NCI-H460 (cell line): ENCODE data around the gene VCL. TPM values are rescaled to one million over a fixed set of nuclear protein-coding genes. Genes with fewer than 3 reads are reported as not detected.
"Not testable (repeated sequence)": the region's sequence is repeated elsewhere in the genome, so short reads cannot be mapped to it uniquely, and the experiment has no call there.

Experiments used
- DNase-seq: peaks from one replicate; pipeline ENCODE4 v3.0.0-alpha.2; 2016; ENCODE audit warnings: low read depth; ENCODE audit errors: extremely low read depth
- total RNA-seq: library from RNA; depleted of rRNA; stranded (reverse); fragments of >200 nt; shearing (Covaris generic); gene quantifications from 2 replicates; pipeline ENCODE4 v1.2.3, GENCODE V29; 2014

Gene VCL
- total RNA-seq, 1 experiment from 2014 or later: 75.7 TPM

DNA sequence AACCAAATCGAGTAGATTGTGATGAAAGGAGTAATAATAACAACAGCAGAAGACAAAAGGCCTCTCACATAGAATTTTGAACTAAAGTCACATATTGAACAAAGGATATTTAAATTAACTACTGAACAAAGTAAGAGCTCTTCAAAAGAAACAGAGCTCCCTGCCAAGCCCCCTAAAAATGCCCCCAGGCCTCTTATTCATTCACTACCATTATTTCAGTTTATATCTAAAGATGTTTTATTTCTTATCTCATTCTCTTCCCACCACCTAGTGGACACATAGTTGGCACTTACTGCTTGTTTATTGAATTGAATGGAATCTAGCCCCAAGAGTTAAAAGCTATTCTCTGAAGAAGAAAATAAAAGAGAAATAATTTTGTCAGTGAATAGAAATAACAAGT, 37.4 kb downstream of the VCL start:
- no peak for DNase-seq

DNA sequence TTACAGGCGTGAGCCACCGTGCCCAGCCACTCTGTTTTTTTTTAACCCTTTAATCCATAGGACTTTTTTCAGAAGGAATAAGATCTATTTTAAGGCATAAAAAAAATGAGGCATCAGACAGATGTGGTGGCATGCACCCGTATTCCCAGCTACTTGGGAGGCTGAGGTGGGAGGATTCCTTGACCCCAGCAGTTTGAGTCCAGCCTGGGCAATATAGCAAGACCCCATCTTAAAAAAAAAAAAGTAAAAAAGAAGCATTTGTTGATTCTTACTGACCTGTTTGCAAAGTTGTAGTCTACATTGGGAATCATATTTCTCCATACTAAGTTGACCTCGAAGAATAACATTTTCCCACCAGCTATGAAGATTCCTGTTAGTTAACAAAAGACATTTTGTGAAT, 38.6 kb downstream of the VCL start:
- no peak for DNase-seq

DNA sequence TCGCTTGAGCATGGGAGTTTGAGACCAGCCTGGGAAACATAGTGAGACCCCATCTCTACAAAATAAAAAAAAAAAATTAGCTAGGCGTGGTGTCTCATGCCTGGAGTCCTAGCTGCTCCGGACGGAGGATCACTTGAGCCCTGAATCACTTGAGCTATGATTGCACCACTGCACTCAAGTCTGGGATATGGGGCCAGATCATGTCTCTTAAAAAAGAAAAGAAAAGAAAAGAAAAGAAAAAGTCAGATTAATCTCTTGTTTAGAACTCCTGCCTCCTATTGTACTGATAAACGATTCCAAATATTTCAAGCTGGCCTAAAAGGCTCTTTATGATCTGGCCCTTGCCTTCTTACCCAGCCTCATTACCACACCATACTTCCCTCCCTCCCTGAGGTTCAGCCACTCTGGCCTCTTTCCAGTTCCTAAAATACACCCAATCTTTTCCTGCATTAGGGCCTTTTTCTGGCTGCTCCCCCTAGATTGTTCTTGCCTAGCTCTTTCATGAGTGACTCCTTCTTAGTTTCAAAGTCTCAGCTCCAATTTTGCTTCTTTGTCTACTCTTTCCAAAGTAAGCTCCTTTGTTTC, 41.7 kb downstream of the VCL start:
- no peak for DNase-seq

DNA sequence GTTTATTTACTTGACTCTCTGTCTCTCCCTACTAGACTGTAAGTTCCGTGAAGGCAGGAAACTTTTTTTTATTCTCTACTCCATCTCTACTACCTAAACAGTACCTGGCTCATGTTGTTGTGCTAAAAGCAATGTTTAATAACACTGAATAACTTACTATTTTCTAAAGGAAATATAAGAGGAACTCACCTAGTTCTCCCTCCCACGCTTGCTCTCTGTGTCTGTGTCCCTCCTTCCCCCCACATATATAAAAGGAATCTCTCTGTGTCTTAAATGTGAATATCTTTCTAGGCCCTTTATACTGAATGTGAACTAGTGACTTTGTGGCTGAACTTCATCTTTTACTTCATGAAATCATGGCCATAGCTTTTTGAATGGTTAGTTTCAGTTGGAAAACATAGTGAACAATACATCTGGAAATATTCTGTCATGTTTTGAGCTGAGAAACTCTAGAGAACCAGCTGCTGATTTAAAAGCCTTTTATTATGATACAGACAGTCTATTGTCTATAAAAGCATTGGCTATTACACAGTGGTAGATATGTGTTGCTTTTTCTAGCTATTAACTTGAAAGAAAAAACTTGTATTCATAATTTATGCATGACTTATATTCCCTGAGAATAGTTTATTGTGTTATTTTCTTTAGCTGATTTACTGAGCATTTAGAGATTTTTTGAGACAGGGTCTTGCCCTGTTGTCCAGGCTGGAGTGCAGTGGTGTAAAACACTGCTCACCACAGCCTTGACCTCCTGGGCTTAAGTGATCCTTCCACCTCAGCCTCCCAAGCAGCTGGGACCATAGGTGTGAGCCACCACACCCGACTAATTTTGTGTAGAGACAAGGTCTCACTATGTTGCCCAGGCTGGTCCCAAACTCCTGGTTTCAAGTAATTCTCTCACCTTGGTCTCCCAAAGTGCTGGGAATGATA, 42.5 kb downstream of the VCL start:
- no peak for DNase-seq

DNA sequence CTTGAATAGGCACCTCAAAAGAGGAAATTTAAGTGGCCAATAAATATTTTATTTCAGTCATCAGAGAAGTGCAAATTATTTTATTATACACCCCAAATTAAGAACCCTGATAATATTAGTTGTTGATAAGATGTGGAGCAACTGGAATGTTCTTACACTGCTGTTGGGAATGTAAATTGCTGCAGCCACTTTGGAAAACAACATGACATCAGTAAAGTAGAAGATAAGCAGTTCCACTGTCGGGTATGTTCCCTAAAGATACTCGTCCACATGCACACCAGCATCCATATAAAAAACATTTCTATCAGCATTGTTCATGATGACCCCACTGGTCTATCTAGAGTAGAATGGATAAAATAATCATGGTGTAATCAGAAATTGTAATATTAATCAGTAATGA, 46.5 kb downstream of the VCL start:
- no peak for DNase-seq

DNA sequence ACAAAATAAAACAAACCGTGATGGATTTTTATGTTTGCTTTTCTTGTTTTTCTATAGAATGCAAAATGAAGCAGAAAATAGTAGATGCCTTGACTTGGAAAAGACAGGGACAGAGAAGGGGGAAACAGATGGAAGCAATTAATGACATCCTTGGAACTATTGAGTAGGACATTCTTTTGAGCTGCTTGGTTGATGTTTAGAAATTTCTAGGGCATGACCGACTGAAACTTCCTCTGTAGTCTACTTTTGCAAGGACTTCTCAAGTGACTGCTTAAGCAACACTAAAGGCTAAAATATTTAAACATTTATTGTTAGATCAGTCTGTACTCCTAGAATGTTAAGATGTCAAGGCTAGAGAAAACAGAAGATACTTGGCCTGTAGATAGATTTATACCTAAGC, 49.4 kb downstream of the VCL start:
- DNase-seq: no peak

DNA sequence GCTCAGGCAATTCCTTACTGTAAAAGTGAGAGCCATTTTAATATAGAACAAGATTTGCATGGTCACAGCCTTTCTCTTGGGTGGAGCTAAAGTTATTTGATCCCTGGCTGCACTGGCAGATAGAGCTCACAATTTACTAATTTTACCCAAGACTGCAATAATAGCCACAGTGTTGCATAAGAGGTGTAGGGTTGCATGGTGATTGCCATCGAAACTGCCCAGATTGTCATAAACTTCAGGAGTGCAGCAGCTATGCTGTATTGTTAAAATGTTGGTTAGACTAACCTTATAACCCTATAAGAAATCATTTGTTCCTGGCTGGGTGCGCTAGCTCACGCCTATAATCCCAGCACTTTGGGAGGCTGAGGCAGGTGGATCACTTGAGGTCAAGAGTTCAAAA, 50.0 kb downstream of the VCL start:
- DNase-seq: peak; percentile 31

DNA sequence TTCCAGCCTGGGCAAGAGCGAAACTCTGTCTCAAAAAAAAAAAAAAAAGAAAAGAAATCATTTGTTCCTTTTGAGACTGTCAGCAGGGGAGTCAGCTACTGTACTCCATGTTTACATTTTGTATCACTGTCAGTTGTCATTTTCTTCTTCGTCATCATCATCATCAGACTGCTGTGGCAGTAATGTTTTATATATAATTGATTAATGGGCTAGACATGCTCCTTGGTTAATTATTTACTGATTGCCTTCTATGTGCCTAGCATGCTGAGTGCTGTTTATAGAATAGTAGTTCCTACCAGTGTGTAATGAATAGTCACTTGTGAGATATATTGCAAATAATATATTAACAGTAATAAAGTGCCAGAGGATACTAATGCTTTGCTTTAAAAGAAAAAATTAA, 50.5 kb downstream of the VCL start:
- DNase-seq: no peak

DNA sequence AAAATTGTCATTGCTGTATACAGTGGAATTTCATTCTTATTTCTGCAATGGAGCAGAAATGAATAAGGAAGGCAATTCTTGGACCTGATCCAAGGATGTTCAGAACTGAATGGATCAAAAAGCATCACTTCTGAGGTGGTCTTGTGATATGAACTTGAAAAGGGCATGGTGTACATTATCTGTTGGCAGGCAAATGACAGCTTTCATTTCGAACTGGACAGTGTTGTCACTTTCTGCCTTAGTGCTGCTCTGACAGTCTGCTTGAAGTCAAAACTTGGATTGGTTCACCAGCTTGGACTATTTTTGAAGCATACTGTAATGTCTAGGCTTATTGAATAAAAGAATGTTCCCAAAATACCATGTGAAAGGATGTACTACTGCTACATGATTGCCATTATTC, 52.0 kb downstream of the VCL start:
- DNase-seq: no peak

DNA sequence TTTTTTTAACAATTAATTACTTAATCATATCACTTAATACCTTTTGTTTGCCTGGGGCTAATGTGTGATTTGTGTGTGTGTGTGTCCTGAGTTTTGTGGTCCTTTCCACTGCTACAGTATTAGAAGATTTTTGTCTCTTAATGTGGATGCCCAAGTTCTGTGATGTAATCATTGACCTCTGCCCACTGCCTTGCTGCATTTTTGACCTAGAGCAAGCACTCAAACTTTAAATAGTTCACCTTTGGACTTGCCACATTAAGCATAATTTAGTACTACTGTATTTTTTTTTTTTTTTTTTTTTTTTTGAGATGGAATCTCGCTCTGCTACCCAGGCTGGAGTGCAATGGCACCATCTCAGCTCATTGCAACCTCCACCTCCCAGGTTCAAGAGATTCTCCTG, 52.7 kb downstream of the VCL start:
- DNase-seq: no peak

DNA sequence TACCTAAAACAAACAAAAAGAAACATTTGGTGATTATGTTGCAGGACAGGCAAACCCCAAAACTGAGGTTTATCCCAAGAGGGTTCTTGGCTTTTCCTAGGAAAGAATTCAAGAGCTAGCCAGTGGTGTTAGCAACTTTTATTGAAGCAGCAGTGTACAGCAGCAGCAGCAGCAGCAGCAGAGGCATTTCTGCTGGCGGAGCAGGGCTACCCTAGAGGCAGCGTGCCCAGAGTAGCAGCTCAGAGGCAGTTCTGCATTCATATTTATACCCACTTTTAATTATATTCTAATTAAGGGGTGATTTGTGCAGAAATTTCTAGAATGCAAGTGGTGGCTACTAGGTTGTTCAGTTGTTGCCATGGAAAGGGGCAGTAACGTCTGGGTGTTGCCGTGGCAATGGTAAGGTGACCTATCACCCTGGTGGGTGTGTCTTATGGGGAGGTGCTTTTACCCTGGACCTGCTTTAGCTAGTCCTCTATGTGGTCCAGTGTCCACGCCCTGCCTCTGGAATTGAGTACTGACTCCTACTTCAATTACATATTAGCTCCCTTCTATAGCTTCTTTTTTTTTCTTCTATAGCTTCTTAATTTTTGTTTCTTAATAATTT, 53.9 kb downstream of the VCL start:
- DNase-seq: no peak

DNA sequence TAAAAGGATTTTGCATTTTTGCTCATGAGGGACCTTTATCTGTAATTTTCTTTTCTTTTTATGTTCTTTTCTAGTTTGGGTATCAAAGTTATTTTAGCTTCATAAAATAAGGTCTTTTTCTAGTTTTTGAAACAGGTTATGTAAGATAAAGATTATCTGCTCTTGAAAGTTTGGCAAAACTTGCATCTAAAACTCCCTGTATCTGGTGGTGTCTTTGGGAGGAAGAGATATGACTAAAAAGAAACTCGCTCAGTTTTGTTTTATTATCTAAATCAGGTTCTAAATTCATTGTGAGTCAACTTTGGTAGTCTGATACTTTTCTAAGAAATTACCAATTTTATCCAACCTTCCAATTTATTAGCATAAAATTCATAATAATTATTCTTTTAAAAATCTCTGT, 55.1 kb downstream of the VCL start:
- no peak for DNase-seq

DNA sequence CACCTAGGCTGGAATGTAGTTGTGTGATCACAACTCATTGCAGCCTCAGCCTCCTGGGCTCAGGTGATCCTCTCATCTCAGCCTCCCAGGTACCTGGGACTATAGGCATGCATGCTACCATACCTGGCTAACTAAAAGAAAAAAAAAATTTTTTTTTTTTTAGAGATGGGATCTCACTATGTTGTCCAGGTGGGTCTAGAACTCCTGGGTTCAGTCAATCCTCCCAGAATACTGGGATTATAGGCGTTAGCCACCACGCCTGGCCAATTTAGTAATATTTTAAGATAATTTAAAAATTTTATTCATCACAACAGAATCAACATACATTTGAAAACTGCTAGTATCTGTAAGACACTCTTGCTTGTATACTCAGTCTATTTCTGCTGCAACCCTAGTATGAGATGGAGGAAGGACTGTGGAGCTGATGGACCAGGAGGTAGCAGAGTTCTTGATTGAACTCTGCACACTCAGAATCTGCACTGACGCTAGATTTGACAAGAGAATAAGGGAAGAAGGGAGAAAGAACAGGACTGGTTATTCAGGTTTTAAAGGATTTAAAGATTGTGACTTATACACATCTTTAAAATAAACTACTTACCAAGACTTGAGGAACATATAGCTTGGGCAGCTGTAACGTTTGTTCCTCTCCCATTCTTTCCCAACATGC, 57.6 kb downstream of the VCL start:
- DNase-seq: no peak

DNA sequence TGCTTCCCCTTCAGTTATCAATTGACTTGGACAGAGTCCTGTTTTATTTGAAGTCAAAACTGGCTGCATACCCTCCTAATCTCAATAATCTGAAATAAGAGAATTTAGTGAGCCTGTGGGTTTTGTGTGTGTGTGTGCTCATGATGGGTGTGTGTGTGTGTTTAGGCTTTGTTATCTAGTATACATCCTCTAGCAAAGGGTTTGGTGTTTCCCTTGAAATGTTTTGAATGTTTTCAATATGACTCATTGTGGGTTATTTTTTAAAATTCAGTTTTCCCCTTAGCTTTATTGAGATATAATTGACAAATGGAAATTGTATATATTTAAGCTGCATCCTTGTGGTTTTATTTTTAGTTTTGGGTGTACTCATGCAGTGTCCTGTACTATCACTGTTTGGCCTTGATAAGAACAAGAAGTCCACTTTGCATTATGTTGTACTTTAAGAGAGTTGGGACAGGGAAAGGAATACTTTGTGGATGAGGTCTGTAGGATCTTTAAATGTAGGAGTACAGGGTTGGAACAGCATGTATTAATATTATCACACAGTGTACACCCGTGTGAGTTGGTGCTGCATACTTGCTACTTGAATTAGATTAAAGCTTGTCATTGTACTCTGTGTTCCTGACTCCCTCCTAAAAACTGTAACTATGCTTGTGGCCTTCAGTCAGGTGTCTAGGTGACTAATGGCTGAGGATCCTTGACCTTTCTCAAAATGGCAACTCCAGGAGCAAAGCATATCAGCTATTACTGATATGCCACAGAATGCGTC, 58.3 kb downstream of the VCL start:
- no peak for DNase-seq

DNA sequence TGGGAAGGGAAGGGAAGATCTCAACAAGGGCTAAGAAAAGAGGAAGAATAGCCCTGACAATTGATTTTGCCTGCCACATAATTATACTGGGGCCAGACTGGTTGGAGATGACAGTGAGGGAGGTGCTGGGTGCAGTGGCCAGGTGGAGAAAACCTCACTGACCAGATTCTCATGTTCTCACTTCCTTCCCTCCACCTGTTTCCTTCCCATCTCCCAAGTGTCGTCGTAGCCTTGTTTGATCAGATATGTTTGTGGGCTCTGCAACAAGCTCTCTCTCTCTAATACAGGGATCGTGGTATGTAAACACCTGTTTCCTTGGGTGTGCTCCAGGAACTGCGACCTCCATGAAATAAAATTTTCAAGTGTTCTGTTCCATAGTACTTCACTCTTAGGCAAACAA, 60.2 kb downstream of the VCL start:
- DNase-seq: no peak

DNA sequence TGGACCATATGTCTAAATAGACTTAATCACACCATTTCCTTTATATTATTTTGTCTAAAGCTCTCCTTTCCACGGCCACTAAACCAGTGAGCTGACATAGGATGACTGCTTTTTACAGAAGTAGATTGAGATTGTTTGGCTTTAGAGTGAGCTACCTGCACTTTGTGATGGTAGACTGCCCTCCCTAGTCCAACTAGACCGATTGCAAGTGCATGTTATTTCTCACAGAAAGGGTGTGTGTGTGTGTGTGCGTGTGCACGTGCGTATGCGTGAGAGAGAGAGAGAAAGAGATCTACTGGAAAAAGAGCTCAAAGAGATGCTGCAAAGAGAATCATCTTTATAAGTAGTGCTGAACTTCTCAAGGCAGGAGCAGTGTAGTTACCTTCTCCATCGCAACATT, 60.7 kb downstream of the VCL start:
- no peak for DNase-seq

DNA sequence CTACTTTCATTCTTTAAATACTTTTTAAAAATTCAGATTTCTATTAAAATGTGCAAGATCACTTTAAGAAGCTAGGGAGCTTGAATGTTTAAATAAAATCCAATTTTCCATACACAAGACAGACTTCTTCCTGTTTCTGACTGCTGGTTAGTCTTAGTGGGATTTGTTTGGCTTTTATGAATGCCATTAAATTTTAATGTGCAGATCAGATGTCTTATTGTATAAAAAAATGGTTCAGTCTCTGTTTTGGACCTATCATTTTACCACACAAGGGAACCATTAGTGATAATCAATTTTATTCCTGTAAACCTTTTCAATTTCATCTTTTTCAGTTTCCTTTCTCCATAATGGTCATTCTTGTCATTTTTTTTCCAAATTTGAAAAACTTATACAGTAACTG, 63.2 kb downstream of the VCL start:
- no peak for DNase-seq

DNA sequence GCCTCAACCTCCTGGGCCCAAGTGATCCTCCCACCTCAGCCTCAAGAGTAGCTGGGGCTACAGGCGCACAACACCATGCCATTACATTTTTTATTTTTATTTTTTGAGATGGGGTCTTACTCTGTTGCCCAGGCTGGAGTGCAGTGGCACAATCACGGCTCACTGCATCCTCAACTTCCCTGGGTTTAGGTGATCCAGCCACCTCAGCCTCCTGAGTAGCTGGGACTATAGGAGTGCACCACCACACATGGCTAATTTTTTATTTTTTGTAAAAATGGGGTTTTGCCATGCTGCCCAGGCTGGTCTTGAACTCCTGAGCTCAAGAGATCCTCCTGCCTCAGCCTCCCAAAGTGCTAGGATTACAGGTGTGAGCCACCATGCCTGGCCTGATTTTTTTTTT, 64.1 kb downstream of the VCL start:
- not testable (repeated sequence) for DNase-seq

DNA sequence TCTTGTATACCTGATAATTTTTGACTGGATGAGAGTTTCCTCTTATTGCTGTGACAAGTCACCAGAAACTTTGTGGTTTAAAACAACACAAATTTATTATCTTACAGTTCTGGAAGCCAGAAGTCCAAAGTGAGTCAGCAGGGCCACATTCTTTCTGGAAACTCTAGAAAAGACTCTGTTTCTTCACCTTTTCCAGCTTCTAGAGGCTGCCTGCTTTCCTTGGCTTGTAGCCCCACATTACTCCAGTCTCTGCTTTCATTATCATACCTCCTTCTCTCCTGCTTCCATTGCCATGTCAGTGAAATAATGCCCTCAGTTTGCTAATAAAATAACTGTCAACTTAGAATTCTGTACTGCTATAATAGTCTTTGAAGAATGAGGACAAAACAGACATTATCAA, 65.3 kb downstream of the VCL start:
- DNase-seq: no peak
